Measurements from ENCODE around the gene PDZRN3. TPM values are rescaled to one million over a fixed set of nuclear protein-coding genes. Genes with fewer than 3 reads are reported as not detected.

Gene PDZRN3
- total RNA-seq, 2 experiments from 2014 or later, result not detected

DNA sequence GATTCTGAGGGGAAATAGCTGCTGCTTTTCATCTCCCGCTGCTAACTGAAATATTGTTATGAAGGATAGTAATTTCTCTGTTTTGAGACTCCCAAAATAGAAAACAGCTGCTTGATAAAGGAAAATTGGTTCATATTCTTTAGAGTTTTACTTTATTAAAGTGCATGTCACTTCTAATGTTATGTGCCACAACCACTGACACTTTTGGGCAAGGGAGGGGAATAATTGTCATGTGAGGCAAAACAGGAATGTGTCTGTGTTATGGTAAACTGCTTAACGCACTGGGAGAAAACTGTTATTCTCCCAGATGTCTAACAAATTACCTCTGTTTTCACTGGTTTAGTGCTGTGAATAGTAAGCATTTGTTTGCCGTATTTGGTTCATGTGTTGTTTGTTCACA lies 201.6 kb downstream of the PDZRN3 start:
- H3K27ac Mint-ChIP-seq, result no peak overlapping the region
- ChIA-PET CTCF (no interaction called here), POLR2A (no interaction called here)
- H3K27me3 Mint-ChIP-seq (ENCODE audit: low read depth), result no peaks in the 10 kb centered on the region
- H3K9me3 Mint-ChIP-seq (ENCODE audit: insufficient read depth), result no peaks in the 10 kb centered on the region
- ATAC-seq (no peak), DNase-seq (no peak)
- H3K4me3 Mint-ChIP-seq, result no peak overlapping the region
- H3K4me1 Mint-ChIP-seq (ENCODE audit: low read depth), result no peaks in the 10 kb centered on the region
- no peaks in the 10 kb centered on the region for H3K36me3 Mint-ChIP-seq (ENCODE audit: low read depth)

DNA sequence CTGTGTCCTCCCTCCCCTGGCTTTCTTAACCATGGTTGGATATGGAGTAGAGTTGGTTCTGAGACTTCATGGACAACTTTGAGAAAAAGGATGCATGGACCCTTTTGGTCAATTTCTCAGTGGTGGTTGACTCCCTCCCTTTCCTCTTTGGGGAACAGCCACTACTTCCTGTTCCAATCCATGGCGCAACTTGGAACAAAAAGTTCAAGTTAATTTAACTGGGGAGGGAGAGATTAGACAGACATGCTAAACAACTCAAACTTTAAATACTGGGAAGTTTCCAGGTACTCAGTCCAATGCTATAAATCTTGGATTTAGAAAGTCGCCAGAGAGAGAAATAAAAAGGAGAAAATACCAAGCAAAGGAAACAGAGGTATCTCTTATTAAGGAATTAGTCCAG lies 202.2 kb downstream of the PDZRN3 start:
- DNase-seq (no peak), ATAC-seq (no peak)
- POLR2A ChIA-PET, result no interaction called here
- CTCF ChIA-PET, result no interaction called here
- no peak overlapping the region for H3K4me3 Mint-ChIP-seq
- no peaks in the 10 kb centered on the region for H3K4me1 Mint-ChIP-seq (ENCODE audit: low read depth)
- no peaks in the 10 kb centered on the region for H3K9me3 Mint-ChIP-seq (ENCODE audit: insufficient read depth)
- no peak overlapping the region for H3K27ac Mint-ChIP-seq
- no peaks in the 10 kb centered on the region for H3K27me3 Mint-ChIP-seq (ENCODE audit: low read depth)
- no peaks in the 10 kb centered on the region for H3K36me3 Mint-ChIP-seq (ENCODE audit: low read depth)

DNA sequence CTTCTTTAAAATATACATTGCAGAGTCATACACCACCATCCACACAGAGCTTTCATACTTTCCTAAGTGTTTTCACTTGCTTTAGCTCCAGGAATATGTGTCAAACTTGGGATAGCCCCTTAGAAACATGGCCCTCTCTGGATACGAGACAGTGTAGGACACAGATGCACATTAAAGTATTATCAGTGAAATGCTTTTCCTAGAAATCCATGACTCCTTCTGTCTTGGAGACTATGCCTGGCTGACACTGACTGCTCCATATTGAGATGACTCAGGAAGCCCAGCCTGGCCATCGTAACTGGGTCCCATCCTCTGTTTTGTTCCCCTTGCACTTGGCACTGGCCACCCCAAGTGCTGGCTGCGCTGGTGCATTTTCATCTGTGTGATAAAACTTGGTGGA lies 204.8 kb downstream of the PDZRN3 start:
- CTCF ChIA-PET, result no interaction called here

DNA sequence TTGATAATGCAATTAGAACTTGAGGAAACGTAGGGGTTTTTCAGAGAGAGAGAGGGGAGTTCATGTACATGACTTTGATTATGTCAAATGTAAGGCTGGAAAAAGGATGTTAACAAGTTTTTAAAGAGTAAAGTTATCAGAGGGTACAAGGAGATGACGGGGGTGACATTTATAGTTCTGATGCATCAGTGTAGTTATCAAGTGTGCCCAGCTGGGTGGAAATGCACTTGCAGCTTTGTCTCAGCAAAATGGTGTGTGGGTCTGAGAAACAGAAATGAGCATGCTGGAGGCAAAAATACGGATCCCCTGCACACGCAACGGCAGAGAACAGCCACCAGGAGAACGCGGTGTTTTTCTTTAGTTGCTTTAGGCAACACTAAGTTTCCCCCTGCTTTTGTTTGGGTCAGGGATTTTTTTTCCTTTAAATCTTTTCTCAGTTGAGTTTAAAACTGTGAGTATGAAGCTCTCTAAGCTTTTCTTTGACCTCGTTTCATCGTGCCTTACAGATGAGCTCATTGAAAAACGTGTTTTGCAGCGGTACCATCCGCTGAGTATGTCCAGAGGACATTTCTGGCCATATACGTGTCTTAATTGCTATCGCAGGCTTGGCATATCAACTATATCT lies 205.4 kb downstream of the PDZRN3 start:
- H3K9me3 Mint-ChIP-seq (ENCODE audit: insufficient read depth), result no peaks in the 10 kb centered on the region
- H3K4me3 Mint-ChIP-seq, result no peak overlapping the region
- no peaks in the 10 kb centered on the region for H3K36me3 Mint-ChIP-seq (ENCODE audit: low read depth)

More for the DNA sequence above, 204.8 kb downstream of the PDZRN3 start:
- H3K4me1 Mint-ChIP-seq (ENCODE audit: low read depth), result no peaks in the 10 kb centered on the region
- H3K36me3 Mint-ChIP-seq (ENCODE audit: low read depth), result no peaks in the 10 kb centered on the region
- ATAC-seq, result no peak
- no peak for DNase-seq
- no peak overlapping the region for H3K4me3 Mint-ChIP-seq
- no peak overlapping the region for H3K27ac Mint-ChIP-seq
- H3K9me3 Mint-ChIP-seq (ENCODE audit: insufficient read depth), result no peaks in the 10 kb centered on the region
- no peaks in the 10 kb centered on the region for H3K27me3 Mint-ChIP-seq (ENCODE audit: low read depth)
- POLR2A ChIA-PET, result no interaction called here

DNA sequence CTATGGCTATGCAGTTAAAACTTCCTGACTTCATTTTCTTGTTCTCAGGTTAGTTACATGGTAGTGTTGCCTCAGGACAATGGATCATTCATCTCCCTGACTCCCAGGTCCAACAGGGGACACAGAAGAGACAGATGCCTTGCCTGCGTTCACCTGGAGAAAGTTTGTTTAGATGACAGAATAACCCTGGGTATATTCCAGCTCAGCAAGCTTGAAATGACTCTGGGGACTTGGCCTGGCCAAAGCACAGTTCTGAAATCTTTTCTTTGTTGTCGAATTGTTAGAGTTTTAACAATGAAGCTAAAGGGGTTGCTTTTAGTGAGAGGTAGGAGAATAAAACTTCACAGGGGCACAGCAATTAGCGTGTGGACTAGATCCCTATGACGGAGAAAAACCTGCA lies 206.1 kb downstream of the PDZRN3 start:
- ATAC-seq, result no peak
- no peak overlapping the region for H3K27ac Mint-ChIP-seq
- no peaks in the 10 kb centered on the region for H3K4me1 Mint-ChIP-seq (ENCODE audit: low read depth)
- H3K4me3 Mint-ChIP-seq, result no peak overlapping the region
- H3K27me3 Mint-ChIP-seq (ENCODE audit: low read depth), result no peaks in the 10 kb centered on the region
- no peaks in the 10 kb centered on the region for H3K9me3 Mint-ChIP-seq (ENCODE audit: insufficient read depth)
- H3K36me3 Mint-ChIP-seq (ENCODE audit: low read depth), result no peaks in the 10 kb centered on the region
- DNase-seq, result no peak
- POLR2A ChIA-PET, result no interaction called here
- CTCF ChIA-PET, result no interaction called here

More for the DNA sequence above, 205.4 kb downstream of the PDZRN3 start:
- ChIA-PET CTCF (no interaction called here), POLR2A (no interaction called here)
- ATAC-seq (no peak), DNase-seq (no peak)
- no peaks in the 10 kb centered on the region for H3K27me3 Mint-ChIP-seq (ENCODE audit: low read depth)
- no peaks in the 10 kb centered on the region for H3K4me1 Mint-ChIP-seq (ENCODE audit: low read depth)
- H3K27ac Mint-ChIP-seq, result no peak overlapping the region

DNA sequence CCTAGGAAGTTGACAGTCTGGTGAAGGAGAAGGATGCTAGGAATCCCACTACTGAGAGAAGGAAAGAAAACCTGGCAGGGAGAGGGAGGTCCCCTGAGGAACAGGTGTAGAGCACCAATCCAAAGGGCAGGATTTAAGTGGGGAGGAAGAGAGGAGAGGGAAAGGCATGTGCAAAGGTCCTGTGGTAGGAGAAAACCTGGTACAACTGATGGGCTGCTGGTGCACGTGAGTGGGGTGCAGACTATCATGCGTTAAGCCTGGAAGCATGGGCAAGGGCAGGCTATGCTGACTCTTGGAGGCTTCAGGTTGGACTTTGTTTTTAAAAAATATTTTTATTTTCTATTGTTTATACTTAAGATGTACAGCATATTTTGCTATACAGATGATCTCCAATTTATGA lies 209.6 kb downstream of the PDZRN3 start:
- Mint-ChIP-seq H3K4me3 (no peak overlapping the region), H3K27ac (no peak overlapping the region), H3K27me3 (ENCODE audit: low read depth) (no peaks in the 10 kb centered on the region), H3K36me3 (ENCODE audit: low read depth) (no peaks in the 10 kb centered on the region), H3K4me1 (ENCODE audit: low read depth) (no peaks in the 10 kb centered on the region), H3K9me3 (ENCODE audit: insufficient read depth) (no peaks in the 10 kb centered on the region)
- ChIA-PET POLR2A (no interaction called here), CTCF (no interaction called here)
- DNase-seq (no peak), ATAC-seq (no peak)

DNA sequence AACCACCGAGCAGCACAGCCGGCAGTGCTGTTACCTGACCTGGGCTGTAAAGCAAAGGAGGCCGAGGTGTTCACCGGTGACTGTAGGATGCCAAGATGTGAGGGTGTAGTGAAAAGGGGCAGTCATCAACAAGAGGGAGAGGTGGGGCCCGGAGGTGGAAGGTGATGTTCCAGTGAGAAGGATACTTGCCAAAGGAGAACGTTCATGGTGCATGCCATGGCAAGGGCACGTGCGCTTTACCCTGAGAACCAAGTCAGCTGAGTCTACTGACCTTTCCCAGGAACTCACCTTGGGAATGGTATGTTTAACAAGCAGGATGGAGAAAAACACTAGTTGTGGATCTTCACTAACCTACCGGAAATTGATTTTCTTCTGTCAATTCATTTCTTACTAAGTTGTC lies 211.1 kb downstream of the PDZRN3 start:
- Mint-ChIP-seq H3K27ac (no peak overlapping the region), H3K4me1 (ENCODE audit: low read depth) (no peaks in the 10 kb centered on the region), H3K27me3 (ENCODE audit: low read depth) (no peaks in the 10 kb centered on the region), H3K4me3 (no peak overlapping the region), H3K36me3 (ENCODE audit: low read depth) (no peaks in the 10 kb centered on the region), H3K9me3 (ENCODE audit: insufficient read depth) (no peaks in the 10 kb centered on the region)
- DNase-seq (no peak), ATAC-seq (no peak)
- ChIA-PET CTCF (no interaction called here), POLR2A (no interaction called here)

DNA sequence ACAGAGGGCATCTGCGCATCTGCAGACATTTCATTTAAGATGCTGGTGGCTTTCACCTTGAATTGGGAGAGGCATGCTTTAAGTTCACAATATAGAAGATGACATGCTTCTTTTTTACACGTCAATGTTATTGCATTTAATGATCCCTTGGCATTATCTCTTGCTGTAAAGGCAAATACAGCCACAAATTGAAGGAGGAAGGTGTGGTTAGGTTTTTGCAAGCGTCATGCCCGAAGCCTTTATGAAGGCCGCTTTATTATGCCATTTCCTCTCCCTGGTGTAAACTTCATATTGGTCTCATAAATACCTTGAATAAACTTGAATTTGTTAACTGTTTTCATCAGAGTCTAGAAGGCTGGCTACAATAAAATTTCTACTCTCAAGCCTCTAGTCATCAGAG lies 212.7 kb downstream of the PDZRN3 start:
- Mint-ChIP-seq H3K36me3 (ENCODE audit: low read depth) (no peaks in the 10 kb centered on the region), H3K4me1 (ENCODE audit: low read depth) (no peaks in the 10 kb centered on the region), H3K27me3 (ENCODE audit: low read depth) (no peaks in the 10 kb centered on the region), H3K4me3 (no peak overlapping the region), H3K9me3 (ENCODE audit: insufficient read depth) (no peaks in the 10 kb centered on the region), H3K27ac (no peak overlapping the region)
- ATAC-seq (no peak), DNase-seq (no peak)
- ChIA-PET CTCF (no interaction called here), POLR2A (no interaction called here)

DNA sequence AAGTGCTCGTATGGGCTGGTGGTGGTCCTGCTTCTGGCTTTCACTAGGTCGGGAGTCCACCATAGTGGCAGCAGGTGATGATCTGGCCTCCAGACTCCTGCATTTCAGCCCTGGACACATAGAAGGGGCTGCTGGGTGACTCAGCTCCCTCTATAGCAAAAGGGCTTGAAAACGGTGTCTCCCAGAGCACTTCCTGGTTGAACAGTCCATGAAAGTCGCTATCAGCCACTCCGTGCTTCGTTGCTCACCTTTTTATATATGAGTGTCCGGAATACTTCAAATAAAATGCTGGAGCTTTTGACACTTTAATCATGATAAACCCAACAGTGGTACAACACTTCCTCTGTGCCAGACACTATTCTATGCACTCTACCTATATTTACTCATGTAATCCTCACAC lies 213.2 kb downstream of the PDZRN3 start:
- H3K4me1 Mint-ChIP-seq (ENCODE audit: low read depth), result no peaks in the 10 kb centered on the region
- ChIA-PET CTCF (no interaction called here), POLR2A (no interaction called here)
- no peak for DNase-seq
- H3K4me3 Mint-ChIP-seq, result no peak overlapping the region
- no peaks in the 10 kb centered on the region for H3K27me3 Mint-ChIP-seq (ENCODE audit: low read depth)
- no peak overlapping the region for H3K27ac Mint-ChIP-seq
- H3K9me3 Mint-ChIP-seq (ENCODE audit: insufficient read depth), result no peaks in the 10 kb centered on the region
- H3K36me3 Mint-ChIP-seq (ENCODE audit: low read depth), result no peaks in the 10 kb centered on the region
- no peak for ATAC-seq

DNA sequence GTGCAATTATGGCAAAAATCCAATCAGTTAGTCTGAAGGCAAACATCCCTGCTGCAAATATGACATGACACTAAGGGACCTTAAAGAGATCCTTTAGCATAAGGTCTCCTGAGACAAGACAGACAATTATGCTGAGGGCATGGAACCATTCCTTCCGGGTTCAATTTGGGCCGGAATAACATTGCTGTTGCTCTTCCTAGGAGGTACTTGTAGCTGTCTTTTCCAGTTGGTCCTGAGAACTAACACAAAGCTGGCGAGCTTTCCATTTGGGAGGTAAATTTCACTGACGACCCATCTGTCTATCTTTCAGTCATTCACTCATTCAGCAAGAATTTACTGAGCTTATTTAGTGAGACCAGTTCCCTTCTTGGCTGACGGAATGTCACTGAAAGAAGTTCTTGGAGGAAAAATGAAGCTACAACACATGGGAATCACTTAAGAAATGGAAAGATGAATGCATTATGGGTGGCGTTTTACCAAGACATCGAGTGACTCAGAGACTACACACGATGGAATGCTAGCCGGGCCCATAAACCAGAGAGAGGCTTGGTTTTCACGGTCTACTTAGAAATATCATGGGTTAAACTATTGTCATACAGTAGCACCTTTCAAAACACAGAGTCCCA lies 215.5 kb downstream of the PDZRN3 start:
- H3K4me3 Mint-ChIP-seq, result no peak overlapping the region
- H3K27ac Mint-ChIP-seq, result no peak overlapping the region
- ATAC-seq, result no peak
- H3K9me3 Mint-ChIP-seq (ENCODE audit: insufficient read depth), result no peaks in the 10 kb centered on the region
- ChIA-PET POLR2A (no interaction called here), CTCF (no interaction called here)
- no peaks in the 10 kb centered on the region for H3K27me3 Mint-ChIP-seq (ENCODE audit: low read depth)
- no peak for DNase-seq
- no peaks in the 10 kb centered on the region for H3K36me3 Mint-ChIP-seq (ENCODE audit: low read depth)
- H3K4me1 Mint-ChIP-seq (ENCODE audit: low read depth), result no peaks in the 10 kb centered on the region

DNA sequence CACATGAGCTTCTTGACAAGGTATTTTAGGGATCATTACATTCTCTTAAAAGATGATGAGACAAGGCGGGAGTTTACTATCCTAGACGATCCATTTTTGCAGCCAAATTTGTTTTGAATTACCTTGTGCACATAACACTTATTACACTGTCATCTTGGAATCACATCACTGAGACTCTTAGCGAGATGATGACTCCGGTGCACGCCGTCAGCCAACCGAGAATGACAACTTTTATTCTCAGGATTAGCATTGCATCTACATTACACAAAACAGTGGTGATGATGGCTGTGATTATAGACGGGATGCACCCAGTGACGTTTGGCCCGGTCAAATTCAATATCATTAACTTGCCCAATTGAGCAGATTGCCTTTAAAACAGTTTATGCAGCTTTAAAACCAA lies 216.1 kb downstream of the PDZRN3 start:
- no peaks in the 10 kb centered on the region for H3K9me3 Mint-ChIP-seq (ENCODE audit: insufficient read depth)
- no peaks in the 10 kb centered on the region for H3K36me3 Mint-ChIP-seq (ENCODE audit: low read depth)
- H3K27me3 Mint-ChIP-seq (ENCODE audit: low read depth), result no peaks in the 10 kb centered on the region
- ATAC-seq (no peak), DNase-seq (no peak)
- CTCF ChIA-PET, result no interaction called here
- POLR2A ChIA-PET, result no interaction called here
- no peak overlapping the region for H3K4me3 Mint-ChIP-seq
- no peaks in the 10 kb centered on the region for H3K4me1 Mint-ChIP-seq (ENCODE audit: low read depth)
- H3K27ac Mint-ChIP-seq, result no peak overlapping the region

DNA sequence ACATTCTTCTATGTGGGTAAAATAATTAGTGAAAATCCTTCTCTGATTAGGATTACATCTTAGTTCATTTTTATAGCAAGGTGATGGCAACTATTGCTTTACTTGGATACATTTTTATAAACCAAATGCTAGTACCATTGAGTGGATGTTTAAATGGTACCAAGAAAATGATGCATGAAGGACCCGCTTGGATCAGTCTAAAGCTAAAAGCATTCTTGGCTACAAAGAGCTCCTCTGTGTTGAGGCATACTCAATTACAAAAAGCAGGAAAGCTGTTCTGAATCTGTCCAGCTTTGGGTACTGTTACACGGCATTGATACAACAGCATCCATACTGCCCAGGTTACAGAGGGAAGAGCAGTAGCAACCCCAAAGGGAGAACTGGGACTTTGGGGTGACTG lies 217.2 kb downstream of the PDZRN3 start:
- no peaks in the 10 kb centered on the region for H3K9me3 Mint-ChIP-seq (ENCODE audit: insufficient read depth)
- no peak overlapping the region for H3K27ac Mint-ChIP-seq
- ChIA-PET CTCF (no interaction called here), POLR2A (no interaction called here)
- H3K36me3 Mint-ChIP-seq (ENCODE audit: low read depth), result no peaks in the 10 kb centered on the region
- H3K4me3 Mint-ChIP-seq, result no peak overlapping the region
- no peaks in the 10 kb centered on the region for H3K27me3 Mint-ChIP-seq (ENCODE audit: low read depth)
- DNase-seq (no peak), ATAC-seq (no peak)
- no peaks in the 10 kb centered on the region for H3K4me1 Mint-ChIP-seq (ENCODE audit: low read depth)

DNA sequence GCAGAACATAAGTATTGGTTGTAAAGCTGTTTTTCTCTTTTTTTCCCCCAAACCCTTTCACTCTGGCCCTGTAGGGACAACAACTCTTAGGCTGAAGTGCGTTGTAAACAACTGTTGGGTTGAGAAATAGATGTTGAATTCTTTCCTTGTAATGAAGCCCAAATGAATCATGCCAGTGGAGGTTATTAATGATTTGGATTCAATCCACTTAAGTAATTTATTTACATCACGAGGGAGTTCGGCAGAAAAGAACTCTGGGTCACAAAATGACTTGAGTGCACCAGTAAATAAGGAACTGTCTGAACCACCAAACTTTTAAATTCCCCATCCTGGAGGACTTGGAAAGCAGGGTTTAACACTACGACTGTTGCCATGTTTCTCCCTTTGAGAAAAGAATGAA lies 218.9 kb downstream of the PDZRN3 start:
- H3K27me3 Mint-ChIP-seq (ENCODE audit: low read depth), result no peaks in the 10 kb centered on the region
- H3K36me3 Mint-ChIP-seq (ENCODE audit: low read depth), result no peaks in the 10 kb centered on the region
- CTCF ChIA-PET, result no interaction called here
- ATAC-seq, result no peak
- no peaks in the 10 kb centered on the region for H3K9me3 Mint-ChIP-seq (ENCODE audit: insufficient read depth)
- DNase-seq, result no peak
- H3K27ac Mint-ChIP-seq, result no peak overlapping the region
- no peak overlapping the region for H3K4me3 Mint-ChIP-seq
- POLR2A ChIA-PET, result no interaction called here
- H3K4me1 Mint-ChIP-seq (ENCODE audit: low read depth), result no peaks in the 10 kb centered on the region

All from activated CD8-positive, alpha-beta T cell treated with anti-CD3 and anti-CD28 coated beads, Interleukin-2, amount 10 ng/mL, durations not matched to agents 7 days and 5 days (primary cell).